ENCODE measurements around the gene IFI44.

DNA sequence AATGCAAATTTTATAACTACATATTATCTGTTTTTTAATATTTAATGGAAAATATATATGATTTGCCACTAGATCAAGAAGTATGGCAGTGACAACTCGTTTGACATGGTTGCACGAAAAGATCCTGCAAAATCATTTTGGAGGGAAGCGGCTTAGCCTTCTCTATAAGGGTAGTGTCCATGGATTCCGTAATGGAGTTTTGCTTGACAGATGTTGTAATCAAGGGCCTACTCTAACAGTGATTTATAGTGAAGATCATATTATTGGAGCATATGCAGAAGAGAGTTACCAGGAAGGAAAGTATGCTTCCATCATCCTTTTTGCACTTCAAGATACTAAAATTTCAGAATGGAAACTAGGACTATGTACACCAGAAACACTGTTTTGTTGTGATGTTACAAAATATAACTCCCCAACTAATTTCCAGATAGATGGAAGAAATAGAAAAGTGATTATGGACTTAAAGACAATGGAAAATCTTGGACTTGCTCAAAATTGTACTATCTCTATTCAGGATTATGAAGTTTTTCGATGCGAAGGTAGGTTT is 556 bp downstream of the IFI44 start:
- TF ChIP-seq POLR2A (IDR thresholded peaks at IDR 0.05; ENCODE audit: low read depth, low read length) (no peak), TAF1 (IDR thresholded peaks at IDR 0.05; ENCODE audit: borderline replicate concordance, low read depth, low read length) (no peak)
